ENCODE results near the gene LRRC4B.

GRCh38 chr19:50607874-50608785, 39.9 kb upstream of the LRRC4B start:
- TF ChIP-seq CTCF (IDR thresholded peaks at IDR 0.05) (peak; percentile 13 to 36 (median 14)), POLR2A (IDR thresholded peaks at IDR 0.05) (no peak)
